Left renal pelvis (tissue), 4 donors: ENCODE results near the gene HFE. TPM values are rescaled to one million over a fixed set of nuclear protein-coding genes. Genes with fewer than 3 reads are reported as not detected.
A peak's percentile ranks its signal among the peaks of the same experiment; 100 is the strongest.
"Not testable (repeated sequence)": the region's sequence is repeated elsewhere in the genome, so short reads cannot be mapped to it uniquely, and the experiment has no call there.

ENCODE experiments used
- DNase-seq, 4 donors: peaks; one replicate each; pipeline ENCODE4 v3.0.0-alpha.2; 2013; ENCODE audit warnings: low read depth in 4 of 4, low spot score in 3 of 4
- polyA plus RNA-seq, 4 donors: library from polyadenylated mRNA; unstranded; fragments of 120-200 nt; gene quantifications; one replicate each; pipeline ENCODE4 v1.2.1, GENCODE V29; 2013; ENCODE audit not compliant: insufficient read length in 4 of 4

Gene HFE
- polyA plus RNA-seq, 4 donors, result 7.0 to 9.1 (median 8.8) TPM

GRCh38 chr6:26105842-26106241, 18.6 kb downstream of the HFE start:
- no peak for DNase-seq

- DNase-seq, result no peak
These were observed 20.7 kb downstream of the HFE start for GRCh38 chr6:26107935-26108334.

- DNase-seq, result no peak
These were observed 22.5 kb downstream of the HFE start for GRCh38 chr6:26109772-26110171.

- no peak for DNase-seq
These were observed 26.3 kb downstream of the HFE start for GRCh38 chr6:26113570-26113969.

- DNase-seq, result no peak
These were observed 28.0 kb downstream of the HFE start for GRCh38 chr6:26115226-26115625.

- no peak for DNase-seq
These were observed 29.0 kb downstream of the HFE start for GRCh38 chr6:26116267-26116666.

- DNase-seq, result no peak
These were observed 31.8 kb downstream of the HFE start for GRCh38 chr6:26118999-26119398.

- not testable (repeated sequence) for DNase-seq
These were observed 32.9 kb downstream of the HFE start for GRCh38 chr6:26120115-26120514.

- DNase-seq, result no peak
These were observed 33.5 kb downstream of the HFE start for GRCh38 chr6:26120807-26121140.

- DNase-seq, result no peak
These were observed 34.1 kb downstream of the HFE start for GRCh38 chr6:26121141-26122004.

- DNase-seq, result no peak
These were observed 34.8 kb downstream of the HFE start for GRCh38 chr6:26122005-26122388.

- DNase-seq, result no peak
These were observed 35.2 kb downstream of the HFE start for GRCh38 chr6:26122402-26122792.

GRCh38 chr6:26122793-26123674, 35.8 kb downstream of the HFE start:
- DNase-seq, result peak; percentile 97 to 98 (median 98)

GRCh38 chr6:26123675-26123946, 36.4 kb downstream of the HFE start:
- no peak for DNase-seq

- DNase-seq, result peak; percentile 96 to 98 (median 96)
These were observed 36.9 kb downstream of the HFE start for GRCh38 chr6:26123947-26124780.

- DNase-seq, result peak in 1 of 4 donors; percentile 28
These were observed 37.8 kb downstream of the HFE start for GRCh38 chr6:26124781-26125685.

GRCh38 chr6:26126394-26127235, 39.4 kb downstream of the HFE start:
- no peak for DNase-seq

GRCh38 chr6:26128013-26128771, 41.0 kb downstream of the HFE start:
- DNase-seq, result no peak
